HG02938 (cell line): ENCODE data around the gene GIMAP8.

Experiments
- ATAC-seq: cut with Tn5 transposase; IDR thresholded peaks from one replicate; pipeline ENCODE4 v1.9.1; 2021; ENCODE audit warnings: mild to moderate bottlenecking, moderate library complexity; ENCODE audit not compliant: unreplicated experiment

The GIMAP8 gene

GRCh38 chr7:150450491-150451001, at the start of gene GIMAP8:
Gene GIMAP8 (plus strand): TSS chr7:150450630. CDS start chr7:150466699, 16,069 bp downstream.
- ATAC-seq: no peak

DNA sequence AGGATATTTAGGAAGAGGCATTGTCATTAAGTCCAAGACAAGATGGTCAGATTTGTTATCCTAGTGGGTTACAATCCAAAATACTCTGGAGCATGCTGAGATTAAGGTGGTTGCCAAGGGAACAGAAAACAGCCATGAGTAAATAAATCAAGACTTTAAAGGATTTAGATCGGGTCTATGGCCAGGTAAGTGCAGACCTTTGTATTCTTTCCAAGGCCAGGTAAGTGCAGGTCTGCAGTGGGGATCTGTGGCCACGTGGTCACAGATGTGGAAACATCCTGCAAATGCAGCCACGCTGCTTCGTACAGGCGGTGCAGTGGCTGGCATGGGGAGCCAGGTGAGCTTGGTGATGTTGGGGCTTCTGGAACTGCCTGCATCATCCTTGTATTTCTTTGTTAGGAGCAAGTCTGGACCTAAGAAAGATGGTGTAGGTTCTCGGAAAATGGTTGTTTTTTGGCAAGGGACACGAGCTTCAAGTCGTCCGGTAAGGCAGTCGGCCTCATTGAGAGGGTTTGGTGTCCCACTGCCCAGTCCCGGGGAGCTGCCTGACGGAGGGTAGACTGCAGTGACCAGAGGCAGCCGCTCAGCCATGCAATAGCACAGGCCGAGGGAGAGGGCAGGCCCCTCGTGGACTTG, 49.5 kb upstream of the GIMAP8 start:
- ATAC-seq: no peak

- ATAC-seq: no peak
These were observed 49.0 kb upstream of the GIMAP8 start for GRCh38 chr7:150401424-150401790.

DNA sequence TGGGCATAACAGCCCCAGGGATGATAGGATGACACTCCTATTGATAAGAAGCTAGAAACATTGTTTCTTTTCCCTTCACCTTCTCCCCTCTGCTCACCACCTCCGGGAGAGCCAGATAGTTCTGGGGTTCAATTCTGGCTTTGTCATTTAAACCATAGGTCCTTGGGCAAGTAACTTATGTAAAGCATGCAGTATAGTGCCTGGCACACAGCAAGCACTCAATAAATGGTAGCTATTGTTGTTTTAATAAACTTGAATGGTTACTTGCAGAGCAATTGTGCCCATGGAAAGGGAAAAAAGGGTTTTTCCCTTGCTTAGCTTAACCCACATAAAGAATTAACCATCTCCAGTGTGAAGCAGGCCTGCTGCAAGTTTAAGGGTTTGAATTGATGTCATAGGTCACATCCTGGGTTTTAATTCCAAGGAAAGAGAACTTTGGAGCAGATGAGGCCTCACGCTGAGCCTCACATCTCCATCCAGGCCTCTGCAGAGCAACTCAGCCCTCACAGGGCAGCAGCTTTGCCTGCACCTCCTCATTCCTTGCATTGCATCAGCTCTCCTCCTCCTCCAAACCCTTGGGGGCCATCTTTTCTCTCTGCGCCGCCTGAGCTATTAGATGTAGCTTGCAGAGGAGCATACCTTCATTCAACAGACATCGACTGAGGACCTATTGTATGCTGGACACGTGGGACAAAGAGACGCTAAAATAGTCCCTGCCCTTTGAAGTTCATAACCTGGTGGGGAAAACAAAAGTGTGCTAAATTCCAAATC, 48.4 kb upstream of the GIMAP8 start:
- ATAC-seq: no peak

- ATAC-seq: no peak
These were observed 47.6 kb upstream of the GIMAP8 start for GRCh38 chr7:150402671-150403321.

DNA sequence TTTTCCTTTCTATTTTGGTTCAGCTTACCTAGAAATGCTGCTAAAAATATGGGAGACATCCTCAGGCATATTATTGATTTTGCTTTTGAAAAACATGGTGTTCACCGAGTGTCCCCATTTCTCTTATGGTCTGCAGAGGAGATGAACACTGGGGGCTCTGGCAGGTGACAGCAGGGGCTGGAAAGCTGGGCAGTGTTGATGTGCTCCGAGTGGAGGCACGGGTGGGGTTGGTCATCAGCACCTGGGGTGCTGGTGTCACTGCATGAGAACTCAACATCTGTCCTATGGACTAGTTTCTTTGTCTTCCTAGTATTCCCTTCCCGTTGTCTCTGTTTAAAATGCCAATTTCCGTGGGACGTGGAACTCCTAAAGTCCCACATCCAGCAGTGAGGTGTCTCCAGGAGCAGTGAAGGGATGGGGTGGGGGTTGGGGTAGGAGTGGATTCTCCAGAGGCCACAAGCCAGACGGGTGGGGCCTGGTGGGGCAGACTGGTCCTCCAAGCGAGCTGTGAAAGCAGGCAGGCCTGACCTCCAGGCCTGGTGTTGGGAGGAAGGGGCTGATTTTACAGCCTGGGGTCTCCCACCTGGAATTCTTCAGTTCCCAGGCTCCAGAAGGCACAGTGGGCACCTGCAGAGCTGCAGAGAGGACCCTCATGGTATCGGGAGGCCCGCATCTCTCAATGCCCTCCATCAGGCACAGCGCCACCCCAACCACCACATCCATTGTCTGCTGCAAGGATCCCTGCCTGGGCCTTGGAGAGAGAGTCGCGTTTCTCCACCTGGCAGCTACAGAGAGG, 46.9 kb upstream of the GIMAP8 start:
- no peak for ATAC-seq

DNA sequence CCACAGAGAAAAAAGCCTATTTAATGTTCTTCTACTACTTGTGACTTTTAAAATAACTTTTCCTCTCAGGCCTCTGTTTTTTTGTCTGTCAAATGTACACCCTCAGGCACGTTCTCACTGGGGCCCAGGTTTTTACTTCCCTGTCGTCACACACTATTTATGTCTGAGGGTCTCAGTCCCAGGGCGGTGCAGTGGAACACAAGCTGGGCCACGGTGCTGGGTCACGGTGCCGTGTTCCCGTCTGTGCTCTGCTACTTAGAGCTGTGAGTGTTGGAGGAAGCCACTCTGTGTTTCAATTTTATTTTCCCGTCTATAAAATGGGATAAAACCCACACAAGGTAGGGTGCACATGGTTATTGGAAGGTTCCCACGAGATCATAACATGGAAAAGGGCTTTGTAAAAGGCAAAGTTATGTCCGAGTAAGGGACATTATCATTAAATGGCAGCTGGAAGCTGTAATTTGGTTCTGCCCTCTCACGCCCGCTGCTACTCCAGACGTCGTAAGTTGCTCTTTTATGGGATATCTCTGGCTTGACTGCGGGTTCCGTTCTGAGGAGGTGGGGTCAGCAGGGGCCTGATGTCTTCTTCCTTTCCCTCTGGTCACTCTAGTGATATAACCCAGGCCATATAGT, 46.1 kb upstream of the GIMAP8 start:
- ATAC-seq: no peak

- ATAC-seq: peak; percentile 46
These were observed 45.4 kb upstream of the GIMAP8 start for GRCh38 chr7:150404805-150405583.

- ATAC-seq: no peak
These were observed 44.7 kb upstream of the GIMAP8 start for GRCh38 chr7:150405584-150406311.

DNA sequence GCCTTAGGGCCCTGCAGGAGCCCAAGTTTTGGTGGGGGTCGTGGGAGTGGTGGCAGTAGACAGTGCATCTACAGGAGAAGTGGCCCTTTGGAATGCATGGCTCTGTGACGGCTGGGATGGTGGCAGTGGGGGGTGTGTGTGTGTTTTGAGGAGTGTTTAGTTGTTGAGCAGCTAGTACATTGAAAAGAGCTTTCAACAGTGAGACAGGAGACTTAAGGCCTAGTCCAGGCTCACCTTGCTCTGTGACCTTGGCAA, 44.2 kb upstream of the GIMAP8 start:
- no peak for ATAC-seq

DNA sequence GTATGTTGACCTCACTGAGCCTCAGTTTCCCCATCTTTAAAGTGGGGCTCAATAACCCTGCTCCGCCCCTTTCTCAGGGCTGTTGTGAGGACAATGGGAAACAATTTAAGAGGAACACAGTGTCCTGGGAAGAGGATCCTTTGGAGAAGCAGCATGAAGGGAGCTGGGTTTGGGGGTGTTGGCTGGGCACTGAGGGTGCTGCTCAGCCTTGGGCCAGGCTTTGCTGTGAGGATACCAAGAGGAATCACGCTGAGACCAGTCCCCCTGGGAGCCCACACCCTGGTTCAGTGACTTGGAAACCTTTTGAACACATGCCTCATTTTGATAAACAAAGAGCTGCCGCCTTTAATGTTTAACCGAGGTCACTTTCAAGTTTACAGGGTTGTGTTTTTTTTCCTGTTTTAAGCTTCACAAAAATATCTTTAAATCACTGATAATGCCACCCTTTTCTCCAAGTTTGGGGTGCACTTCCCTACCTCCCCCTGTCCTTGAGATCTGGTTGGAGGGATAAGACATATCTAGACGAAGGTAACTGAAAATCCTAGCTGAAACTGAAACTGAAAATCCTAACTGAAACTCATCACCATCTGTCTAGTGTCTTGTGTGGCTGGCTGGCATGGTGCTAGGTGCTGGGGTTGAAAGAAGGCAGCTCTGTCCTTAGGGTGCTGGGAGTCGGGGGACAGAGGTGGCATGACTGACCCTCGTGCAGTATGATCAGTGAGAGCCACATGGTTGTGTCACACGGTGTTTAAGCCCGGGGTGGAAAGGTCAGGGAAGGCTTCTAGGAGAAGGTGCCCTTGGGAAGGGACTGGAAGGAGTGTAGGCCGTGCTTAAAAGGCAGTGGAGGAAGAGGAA, 43.6 kb upstream of the GIMAP8 start:
- peak; percentile 66 for ATAC-seq

- no peak for ATAC-seq
These were observed 42.6 kb upstream of the GIMAP8 start for GRCh38 chr7:150407588-150408392.

DNA sequence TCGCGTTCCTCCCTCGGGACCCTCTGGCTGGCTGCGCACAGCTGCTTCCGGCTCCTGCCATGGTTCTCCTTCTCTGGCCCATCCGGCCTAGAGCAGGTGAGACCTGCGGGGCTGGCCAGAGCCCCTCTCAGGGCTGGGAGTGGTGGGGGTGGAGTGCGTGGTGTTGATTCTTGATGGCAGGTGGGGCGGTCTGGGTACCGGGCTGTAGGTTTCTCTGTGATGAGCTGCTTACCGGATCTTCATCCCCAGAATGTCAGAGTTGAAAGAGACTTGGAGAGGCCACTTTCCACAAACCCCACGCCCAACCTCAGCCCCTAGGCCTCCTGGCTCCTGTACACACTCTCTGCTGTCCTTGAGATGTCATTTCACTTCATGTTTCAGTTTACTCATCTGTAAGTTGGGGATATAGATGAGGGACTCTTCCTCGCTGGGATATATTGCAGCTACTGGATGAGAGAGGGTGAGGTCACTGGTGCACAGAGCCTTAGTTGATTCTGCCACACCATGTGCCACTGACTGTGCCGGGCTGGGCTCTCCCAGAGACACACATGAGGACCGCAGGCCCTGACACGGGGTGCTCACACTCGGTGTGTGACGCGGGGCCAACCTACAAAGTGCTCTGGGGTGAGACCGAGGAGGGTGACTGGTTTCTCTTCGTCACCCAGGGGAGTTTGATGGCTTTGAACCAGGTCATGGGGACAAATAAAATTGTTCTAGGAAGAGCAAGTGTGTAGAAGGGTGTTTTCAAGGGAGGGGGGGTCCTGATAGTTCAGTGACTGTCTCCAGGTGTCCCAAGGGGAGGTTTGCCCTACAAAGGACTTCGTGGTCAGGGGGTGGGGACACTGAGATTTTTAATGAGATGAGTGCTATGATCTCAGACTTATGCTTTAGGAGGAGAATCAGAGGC, 41.8 kb upstream of the GIMAP8 start:
- ATAC-seq: no peak

DNA sequence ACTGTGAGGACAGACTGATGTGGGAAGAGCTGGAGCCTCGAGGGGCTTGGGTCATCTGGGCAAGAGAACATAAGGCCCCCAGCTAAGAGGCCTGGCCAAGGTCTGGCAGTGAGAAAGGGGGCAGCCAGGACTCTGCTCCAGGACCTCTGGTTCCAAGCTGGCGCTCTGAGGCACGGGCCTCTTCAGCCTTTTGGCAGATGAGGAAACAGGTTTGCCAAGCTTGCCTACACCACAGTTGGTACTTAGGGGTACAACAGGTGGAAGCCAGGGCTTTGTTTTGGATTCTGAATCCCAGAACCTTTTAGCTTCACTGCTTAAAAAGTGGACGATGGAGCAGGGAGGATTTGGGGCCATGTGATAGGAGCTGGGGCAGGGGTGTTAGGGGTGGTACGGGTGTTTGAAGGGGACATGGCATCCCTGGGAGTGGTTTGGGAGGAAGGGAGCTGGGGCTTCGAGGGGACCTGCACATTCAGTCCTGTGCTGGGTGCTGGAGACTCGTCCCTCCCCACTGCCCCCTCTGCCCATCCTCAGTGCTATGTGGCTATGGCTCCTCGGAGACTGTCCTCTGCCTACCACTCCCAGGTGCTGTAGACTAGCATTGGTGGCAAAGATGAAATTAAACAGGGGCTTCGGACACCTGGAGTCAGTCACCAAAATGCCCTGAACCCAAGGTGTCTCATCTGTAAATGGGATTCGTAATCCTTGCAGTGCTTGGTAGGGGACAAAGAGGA, 41.0 kb upstream of the GIMAP8 start:
- ATAC-seq: no peak

GRCh38 chr7:150410131-150410530, 40.3 kb upstream of the GIMAP8 start:
- ATAC-seq: no peak
